NT2/D1 (cell line): ENCODE results near the gene NELL1.

Experiments
- SUZ12 ChIP-seq: IDR thresholded peaks from 2 replicates; pipeline ENCODE4 v1.6.1; 2011; ENCODE audit not compliant: insufficient read length, insufficient read depth; ENCODE audit errors: extremely low read depth
- ZNF274 ChIP-seq: IDR thresholded peaks from 2 replicates; pipeline ENCODE4 v1.6.1; 2011; ENCODE audit warnings: mild to moderate bottlenecking, low read depth, low read length

GRCh38 chr11:21179770-21180169, 510.4 kb downstream of the NELL1 start:
- TF ChIP-seq SUZ12 (no peak), ZNF274 (no peak)
